NOMO-1 treated with DMSO at 0.1 percent for 48 hours (cell line): ENCODE data around the gene ZBTB45.
"Not testable (repeated sequence)": the region's sequence is repeated elsewhere in the genome, so short reads cannot be mapped to it uniquely, and the experiment has no call there.

Experiments used
- DNase-seq: peaks from one replicate; lab custom pipeline; 2025; ENCODE audit not compliant: unreplicated experiment; lab: John Stamatoyannopoulos, UW

ZBTB45 gene

GRCh38 chr19:58555369-58555885 is 35.8 kb upstream of the ZBTB45 start:
- no peak for DNase-seq

GRCh38 chr19:58554494-58555368 is 35.1 kb upstream of the ZBTB45 start, which contains the start of gene CHMP2A:
CHMP2A (minus strand) TSS chr19:58555105; CDS start chr19:58554212, 893 bp downstream.
- no peak for DNase-seq

GRCh38 chr19:58553799-58554493 is 34.3 kb upstream of the ZBTB45 start:
- DNase-seq, result no peak

DNA sequence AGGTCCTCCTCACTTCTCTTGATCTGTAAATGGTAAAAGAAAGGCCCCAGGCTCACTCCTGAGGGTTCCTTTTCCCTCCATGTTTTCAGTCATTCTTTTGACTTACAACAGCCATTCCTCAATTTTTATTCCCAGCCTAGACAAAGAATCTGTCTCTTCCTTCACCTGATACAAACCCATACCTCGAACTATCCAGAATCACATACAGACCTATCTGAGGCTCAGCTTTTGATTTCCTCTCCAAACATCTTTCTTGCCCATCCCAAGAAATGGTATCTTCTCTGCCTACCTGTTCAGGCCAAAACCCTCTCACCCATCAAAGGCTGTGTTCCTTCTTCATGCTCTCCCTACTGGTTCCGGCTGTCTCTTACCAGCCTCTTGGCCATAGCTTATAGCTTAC is 33.0 kb upstream of the ZBTB45 start:
- DNase-seq, result no peak

DNA sequence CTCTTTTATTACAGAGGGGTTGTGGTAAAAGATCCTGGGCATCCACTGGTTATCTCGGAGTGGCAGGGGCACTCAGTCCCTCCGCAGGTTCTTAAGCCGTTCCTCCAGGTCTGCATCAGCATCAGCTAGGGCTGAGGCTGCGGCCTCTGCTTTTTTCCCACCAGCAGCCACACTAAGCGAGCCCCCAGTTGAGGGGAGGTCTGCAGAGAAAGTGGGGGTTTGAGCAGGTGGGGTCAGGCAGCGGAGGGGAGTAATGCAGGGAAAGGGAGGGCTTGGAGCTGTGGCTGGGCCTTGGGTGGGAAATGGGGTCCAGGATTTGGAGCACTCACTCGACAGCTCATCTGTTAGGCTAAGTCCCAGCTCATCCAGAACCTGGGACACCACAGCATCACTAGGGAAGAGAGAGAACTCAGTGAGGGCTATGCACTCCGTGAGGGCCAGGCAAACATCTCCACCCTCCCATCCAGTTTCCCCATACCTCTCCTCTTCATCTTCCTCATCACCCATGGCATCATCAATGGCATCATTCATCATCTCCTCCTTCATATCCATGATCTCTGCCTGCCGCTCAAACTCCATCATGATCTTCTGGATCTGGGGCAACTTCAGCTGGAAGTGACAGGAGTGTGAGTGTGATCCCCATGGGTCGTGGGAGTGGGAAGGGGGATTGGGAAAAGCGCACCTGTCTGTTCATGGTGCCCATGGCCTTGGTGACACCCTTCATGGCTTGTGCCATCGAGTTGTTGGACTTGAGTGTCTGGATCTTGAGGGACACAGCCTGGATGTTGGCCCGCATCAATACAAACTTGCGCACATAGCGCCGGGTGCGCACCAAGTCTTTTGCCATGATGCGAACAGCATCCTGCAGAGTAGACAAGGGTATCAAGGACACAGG is 32.2 kb upstream of the ZBTB45 start:
- no peak for DNase-seq

DNA sequence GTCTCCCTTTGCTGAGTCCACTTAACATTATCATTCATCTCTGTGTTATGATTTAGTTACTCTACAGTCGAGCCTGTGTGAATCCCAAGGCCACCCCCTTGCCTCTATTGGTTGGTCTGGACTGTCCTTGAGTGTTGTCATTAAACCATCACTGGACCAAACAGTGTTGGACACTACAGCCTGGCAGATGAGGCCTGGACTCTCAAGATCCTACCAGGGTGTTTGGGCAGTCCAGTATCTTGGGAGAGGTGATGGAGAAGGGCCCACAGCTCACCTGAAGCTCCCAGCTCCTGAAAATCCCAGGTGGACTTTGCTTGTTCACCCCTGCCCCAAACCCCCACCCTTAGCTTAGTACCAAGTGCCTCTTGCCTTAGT is 31.5 kb upstream of the ZBTB45 start:
- DNase-seq, result no peak

DNA sequence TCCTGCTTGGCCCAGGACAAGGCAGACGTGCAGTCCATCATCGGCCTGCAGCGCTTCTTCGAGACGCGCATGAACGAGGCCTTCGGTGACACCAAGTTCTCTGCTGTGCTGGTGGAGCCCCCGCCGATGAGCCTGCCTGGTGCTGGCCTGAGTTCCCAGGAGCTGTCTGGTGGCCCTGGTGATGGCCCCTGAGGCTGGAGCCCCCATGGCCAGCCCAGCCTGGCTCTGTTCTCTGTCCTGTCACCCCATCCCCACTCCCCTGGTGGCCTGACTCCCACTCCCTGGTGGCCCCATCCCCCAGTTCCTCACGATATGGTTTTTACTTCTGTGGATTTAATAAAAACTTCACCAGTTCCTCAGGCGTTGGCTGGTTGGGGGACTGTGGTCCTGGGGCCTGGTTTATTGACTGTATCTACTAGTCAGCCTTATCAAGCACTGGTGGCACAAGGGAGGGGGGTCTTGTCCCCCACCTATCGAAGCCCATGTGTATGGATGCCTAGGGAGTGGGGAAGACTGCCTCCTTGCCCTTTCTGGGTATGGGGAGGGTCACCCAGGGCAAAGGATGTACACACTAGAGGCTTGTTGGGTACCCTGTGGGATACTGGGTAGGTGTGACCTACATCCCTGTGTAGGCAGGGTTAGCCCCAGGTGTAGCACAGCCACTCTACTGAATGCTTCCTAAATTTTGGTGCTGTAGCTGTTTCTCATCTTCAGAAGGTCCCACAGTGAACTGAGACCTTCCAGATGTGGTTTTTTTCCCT is 30.9 kb upstream of the ZBTB45 start:
- no peak for DNase-seq

DNA sequence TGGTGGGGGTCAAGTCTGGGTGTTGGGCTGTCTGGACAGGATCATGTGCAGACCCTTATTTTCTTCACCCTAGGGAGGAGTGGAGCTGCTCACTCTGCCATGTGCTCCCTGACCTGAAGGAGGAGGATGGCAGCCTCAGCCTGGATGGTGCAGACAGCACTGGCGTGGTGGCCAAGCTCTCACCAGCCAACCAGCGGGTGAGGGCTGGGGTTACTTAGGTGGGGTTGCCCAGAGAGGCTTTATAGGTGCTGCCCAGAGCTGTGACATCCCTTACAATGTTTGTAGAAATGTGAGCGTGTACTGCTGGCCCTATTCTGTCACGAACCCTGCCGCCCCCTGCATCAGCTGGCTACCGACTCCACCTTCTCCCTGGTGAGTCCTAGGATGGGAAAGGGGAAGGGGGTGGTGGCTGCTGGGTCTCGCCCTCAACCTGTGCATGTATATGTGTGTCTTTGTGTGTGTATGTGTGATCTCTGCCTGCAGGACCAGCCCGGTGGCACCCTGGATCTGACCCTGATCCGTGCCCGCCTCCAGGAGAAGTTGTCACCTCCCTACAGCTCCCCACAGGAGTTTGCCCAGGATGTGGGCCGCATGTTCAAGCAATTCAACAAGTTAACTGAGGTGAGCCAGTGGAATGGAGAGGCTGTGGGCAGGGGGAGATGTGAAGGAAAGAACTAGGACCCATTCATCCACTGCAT is 30.2 kb upstream of the ZBTB45 start:
- no peak for DNase-seq

GRCh38 chr19:58548859-58549663 is 29.5 kb upstream of the ZBTB45 start:
- DNase-seq, result no peak

DNA sequence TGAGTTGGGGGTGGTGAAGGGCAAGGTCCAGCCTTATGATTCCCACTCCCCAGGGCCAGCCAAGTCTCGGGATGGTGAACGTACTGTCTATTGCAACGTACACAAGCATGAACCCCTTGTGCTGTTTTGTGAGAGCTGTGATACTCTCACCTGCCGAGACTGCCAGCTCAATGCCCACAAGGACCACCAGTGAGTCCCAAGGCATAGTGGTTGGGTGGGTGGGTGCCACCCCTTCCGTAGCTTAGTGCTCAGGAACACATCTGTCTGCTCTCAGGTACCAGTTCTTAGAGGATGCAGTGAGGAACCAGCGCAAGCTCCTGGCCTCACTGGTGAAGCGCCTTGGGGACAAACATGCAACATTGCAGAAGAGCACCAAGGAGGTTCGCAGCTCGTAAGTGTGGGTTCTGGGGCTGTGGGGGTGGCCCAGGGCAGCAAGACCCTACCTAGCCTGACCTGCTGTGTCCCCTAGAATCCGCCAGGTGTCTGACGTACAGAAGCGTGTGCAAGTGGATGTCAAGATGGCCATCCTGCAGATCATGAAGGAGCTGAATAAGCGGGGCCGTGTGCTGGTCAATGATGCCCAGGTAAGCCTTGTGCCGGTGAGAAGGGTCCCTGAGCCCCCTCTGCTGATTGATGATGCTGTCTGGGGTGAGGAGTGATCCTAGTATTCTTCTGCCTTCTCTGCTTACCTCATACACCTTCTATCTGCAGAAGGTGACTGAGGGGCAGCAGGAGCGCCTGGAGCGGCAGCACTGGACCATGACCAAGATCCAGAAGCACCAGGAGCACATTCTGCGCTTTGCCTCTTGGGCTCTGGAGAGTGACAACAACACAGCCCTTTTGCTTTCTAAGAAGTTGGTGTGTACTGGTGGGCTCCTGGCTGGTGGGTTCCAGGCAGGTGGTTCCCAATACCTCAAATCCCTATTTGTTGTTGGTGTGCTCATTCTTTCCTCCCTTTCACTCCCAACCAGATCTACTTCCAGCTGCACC is 28.0 kb upstream of the ZBTB45 start:
- DNase-seq, result no peak

GRCh38 chr19:58546019-58546530 is 26.5 kb upstream of the ZBTB45 start:
- no peak for DNase-seq

GRCh38 chr19:58545286-58546018 is 25.8 kb upstream of the ZBTB45 start:
- DNase-seq, result no peak

DNA sequence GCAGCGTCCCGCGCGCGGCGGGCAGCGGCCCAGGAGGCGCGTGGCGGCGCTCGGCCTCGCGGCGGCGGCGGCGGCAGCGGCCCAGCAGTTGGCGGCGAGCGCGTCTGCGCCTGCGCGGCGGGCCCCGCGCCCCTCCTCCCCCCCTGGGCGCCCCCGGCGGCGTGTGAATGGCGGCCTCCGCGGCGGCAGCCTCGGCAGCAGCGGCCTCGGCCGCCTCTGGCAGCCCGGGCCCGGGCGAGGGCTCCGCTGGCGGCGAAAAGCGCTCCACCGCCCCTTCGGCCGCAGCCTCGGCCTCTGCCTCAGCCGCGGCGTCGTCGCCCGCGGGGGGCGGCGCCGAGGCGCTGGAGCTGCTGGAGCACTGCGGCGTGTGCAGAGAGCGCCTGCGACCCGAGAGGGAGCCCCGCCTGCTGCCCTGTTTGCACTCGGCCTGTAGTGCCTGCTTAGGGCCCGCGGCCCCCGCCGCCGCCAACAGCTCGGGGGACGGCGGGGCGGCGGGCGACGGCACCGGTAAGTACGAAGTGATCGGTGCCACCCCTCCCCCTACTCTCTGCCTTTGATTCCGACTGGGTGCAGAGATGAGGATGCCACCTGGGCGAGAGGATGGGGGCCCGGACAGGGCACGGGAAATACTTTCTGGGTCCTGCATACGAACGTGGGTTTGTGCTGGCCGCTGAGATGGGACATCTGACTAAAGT is 25.1 kb upstream of the ZBTB45 start:
- DNase-seq, result no peak

GRCh38 chr19:58543826-58544590 is 24.4 kb upstream of the ZBTB45 start, which contains the start of gene TRIM28:
TRIM28 (plus strand) TSS chr19:58544064; CDS start chr19:58544758, 694 bp downstream.
- no peak for DNase-seq

DNA sequence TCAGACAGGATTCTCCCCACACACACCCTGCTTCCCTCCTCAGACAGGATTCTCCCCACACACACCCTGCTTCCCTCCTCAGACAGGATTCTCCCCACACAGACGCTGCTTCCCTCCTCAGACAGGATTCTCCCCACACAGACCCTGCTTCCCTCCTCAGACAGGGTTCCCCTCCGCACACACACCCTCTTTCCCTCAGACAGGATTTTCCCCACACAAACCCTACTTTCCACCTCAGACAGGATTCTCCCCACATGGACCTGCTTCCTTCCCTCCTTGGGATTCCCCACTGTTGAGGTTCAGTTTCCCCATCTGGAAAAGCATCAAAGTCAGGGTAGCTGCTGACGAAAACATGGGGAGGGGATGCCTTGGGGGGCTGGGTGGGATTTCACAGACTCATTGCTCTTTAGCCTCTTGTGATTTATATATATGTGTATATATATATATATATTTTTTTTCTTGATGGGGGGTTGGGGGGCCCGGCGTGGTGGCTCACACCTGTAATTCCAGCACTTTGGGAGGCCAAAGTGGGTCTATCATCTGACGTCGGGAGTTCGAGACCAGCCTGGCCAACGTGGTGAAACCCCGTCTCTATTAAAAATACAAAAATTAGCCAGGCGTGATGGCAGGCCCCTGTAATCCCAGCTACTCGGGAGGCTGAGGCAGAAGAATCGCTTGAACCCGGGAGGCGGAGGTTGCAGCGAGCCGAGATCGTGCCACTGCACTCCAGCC is 23.2 kb upstream of the ZBTB45 start:
- not testable (repeated sequence) for DNase-seq
